Glutamatergic neuron (in vitro differentiated cells): Measurements from ENCODE around the gene LYPD4. TPM values are rescaled to one million over a fixed set of nuclear protein-coding genes. Genes with fewer than 3 reads are reported as not detected.

Source experiments
- DNase-seq: peaks from one replicate; pipeline ENCODE4 v3.0.0; 2022
- H3K27ac Mint-ChIP-seq: one replicate; pipeline ENCODE4 v1.8.0; 2020; ENCODE audit warnings: mild to moderate bottlenecking, mixed read lengths, inconsistent platforms; ENCODE audit not compliant: unreplicated experiment
- H3K27me3 Mint-ChIP-seq: one replicate; pipeline ENCODE4 v1.8.0; 2020; ENCODE audit warnings: mild to moderate bottlenecking, moderate library complexity, mixed read lengths, inconsistent platforms; ENCODE audit not compliant: unreplicated experiment
- H3K36me3 Mint-ChIP-seq: one replicate; pipeline ENCODE4 v1.8.0; 2020; ENCODE audit warnings: mild to moderate bottlenecking, mixed read lengths, inconsistent platforms; ENCODE audit not compliant: unreplicated experiment
- H3K4me1 Mint-ChIP-seq: one replicate; pipeline ENCODE4 v1.8.0; 2020; ENCODE audit warnings: mild to moderate bottlenecking, low read depth, mixed read lengths, inconsistent platforms; ENCODE audit not compliant: unreplicated experiment
- H3K4me3 Mint-ChIP-seq: one replicate; pipeline ENCODE4 v1.8.0; 2020; ENCODE audit warnings: mild to moderate bottlenecking, mixed read lengths, inconsistent platforms; ENCODE audit not compliant: unreplicated experiment
- H3K9me3 Mint-ChIP-seq: one replicate; pipeline ENCODE4 v1.8.0; 2020; ENCODE audit warnings: mild to moderate bottlenecking, moderate library complexity, mixed read lengths, inconsistent platforms; ENCODE audit not compliant: unreplicated experiment
- CTCF ChIP-seq: fragments of 200-600 bp; sonication (generic); IDR thresholded peaks from one replicate; pipeline ENCODE4 v1.5.0; 2021; ENCODE audit not compliant: partially characterized antibody, unreplicated experiment
- total RNA-seq: library from RNA; stranded (reverse); fragmentation: NEBNext Ultra II Directional; extraction: Animal tissue kit (Norgen Biotek cat#: 25700); gene quantifications from one replicate; pipeline ENCODE4 v1.2.1, GENCODE V29; 2021; ENCODE audit not compliant: unreplicated experiment

LYPD4 gene
- total RNA-seq, 1 donor from 2014 or later: not detected

DNA sequence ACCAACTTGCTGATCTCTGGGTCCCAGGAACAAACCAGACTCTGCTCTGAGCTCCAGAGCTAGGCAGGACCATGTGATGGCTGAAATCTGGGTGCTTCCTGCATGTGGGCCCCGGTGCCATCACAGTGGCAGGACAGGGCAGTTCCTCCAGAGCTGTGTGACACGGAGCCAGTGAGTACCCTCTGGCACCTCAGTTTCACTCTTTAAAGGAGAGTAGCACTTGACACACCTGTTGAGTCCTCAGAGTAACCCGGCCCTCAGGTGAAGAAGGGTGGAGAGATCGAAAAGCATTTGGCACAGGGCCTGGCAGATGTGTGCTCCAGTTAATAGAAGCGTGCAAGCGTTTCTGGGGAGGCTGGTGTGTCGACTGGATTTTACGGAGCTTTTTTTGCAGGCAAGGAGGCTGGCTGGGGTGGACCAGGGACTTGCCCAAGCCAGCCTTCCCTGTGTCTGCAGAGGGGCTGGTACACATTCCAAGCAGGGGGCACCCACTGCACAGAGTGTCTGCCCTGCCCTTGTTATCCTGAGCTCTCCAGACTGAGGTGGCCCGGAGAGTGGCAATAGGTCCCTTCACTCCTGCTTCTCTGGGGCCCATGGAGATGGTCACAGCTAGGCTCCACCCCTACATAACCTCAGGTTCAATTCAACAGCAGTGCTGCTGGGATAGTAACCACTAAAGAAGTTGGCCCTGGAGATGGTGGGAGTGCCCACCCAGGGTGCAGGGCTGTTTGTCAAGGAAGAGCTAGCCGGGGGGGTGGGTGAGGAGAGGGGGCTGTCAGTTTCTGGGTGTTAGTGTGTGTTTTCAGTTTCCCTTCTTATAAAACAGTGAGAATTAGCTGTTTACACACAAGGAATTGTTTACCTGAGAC, 23.9 kb upstream of the LYPD4 start:
- Mint-ChIP-seq H3K27ac (peak overlapping the region; percentile 73), H3K9me3 (peaks cover 4% of the 10 kb centered on the region), H3K27me3 (peaks cover 10% of the 10 kb centered on the region), H3K4me3 (no peak overlapping the region), H3K36me3 (no peaks in the 10 kb centered on the region), H3K4me1 (peaks cover 14% of the 10 kb centered on the region)
- TF ChIP-seq CTCF: no peak
- DNase-seq: no peak

DNA sequence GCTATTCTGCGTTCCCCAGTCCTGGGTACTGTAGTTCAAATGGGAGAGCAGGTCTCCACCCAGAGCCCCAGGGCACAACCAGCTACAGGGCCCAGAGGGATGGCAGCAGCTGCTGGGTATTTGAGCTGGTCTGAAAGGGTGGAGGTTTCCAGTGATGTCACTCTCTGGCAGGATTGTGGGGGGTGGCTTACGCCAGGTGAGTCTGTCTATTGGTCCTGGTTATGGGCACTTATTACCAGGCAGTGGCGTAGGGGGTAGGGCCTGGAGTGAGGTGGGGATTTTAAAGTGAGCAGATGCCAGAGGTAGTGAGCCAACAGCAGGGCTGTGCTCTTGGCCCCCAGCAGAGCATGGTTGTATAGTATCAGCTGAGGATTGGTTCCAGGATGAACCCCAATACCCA, 21.8 kb upstream of the LYPD4 start:
- no peak for DNase-seq
- peaks cover 6% of the 10 kb centered on the region for H3K9me3 Mint-ChIP-seq
- H3K27ac Mint-ChIP-seq: no peak overlapping the region
- no peaks in the 10 kb centered on the region for H3K36me3 Mint-ChIP-seq
- H3K4me3 Mint-ChIP-seq: no peak overlapping the region
- H3K27me3 Mint-ChIP-seq: peaks cover 13% of the 10 kb centered on the region
- peaks cover 20% of the 10 kb centered on the region for H3K4me1 Mint-ChIP-seq
- no peak for TF ChIP-seq CTCF

- peaks cover 18% of the 10 kb centered on the region for H3K9me3 Mint-ChIP-seq
- DNase-seq: no peak
- H3K4me3 Mint-ChIP-seq: no peak overlapping the region
- H3K27me3 Mint-ChIP-seq: peaks cover 19% of the 10 kb centered on the region
- H3K4me1 Mint-ChIP-seq: peaks cover 25% of the 10 kb centered on the region
- no peak for TF ChIP-seq CTCF
- peak overlapping the region; percentile 78 for H3K27ac Mint-ChIP-seq
- H3K36me3 Mint-ChIP-seq: no peaks in the 10 kb centered on the region
Observed at GRCh38 chr19:41864374-41864773, 19.9 kb upstream of the LYPD4 start.

DNA sequence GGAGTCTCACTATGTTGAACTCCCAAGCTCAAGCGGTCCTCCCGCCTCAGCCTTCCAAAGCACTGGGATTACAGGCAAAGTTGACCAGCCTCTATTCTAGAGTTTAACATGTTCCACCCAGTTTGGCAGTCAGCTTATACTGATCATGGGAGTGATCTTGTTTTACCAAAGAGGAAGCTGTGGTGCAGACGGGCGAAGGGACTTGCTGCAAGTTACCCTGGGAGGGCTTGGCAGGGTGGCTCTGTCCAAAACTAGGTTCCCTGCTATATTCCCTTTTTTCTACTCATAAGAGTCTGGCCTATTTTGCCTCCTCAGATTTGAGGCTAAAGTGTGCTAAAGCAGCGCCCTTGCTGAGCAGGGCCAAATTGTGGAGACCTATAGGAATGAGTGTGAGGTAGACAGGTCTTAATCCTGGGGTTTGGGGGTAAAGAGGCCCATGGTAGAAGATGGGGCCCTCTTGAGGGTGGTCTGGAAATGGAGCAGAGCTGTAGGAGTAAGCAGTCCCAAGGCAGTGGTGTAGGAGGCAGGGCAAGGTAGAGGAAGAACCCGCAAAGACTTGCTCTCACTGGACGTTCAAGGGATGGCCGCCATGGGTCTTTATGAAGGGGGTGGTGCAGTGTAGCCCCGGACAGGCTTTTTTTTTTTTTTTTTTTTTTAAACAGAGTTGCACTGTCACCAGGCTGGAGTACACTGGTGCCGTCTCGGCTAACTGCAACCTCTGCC, 18.9 kb upstream of the LYPD4 start:
- DNase-seq: no peak
- Mint-ChIP-seq H3K36me3 (no peaks in the 10 kb centered on the region), H3K9me3 (peaks cover 20% of the 10 kb centered on the region), H3K27me3 (peaks cover 22% of the 10 kb centered on the region), H3K4me1 (peaks cover 24% of the 10 kb centered on the region), H3K27ac (peak overlapping the region; percentile 76), H3K4me3 (peak overlapping the region; percentile 49)
- no peak for TF ChIP-seq CTCF

GRCh38 chr19:41862445-41862986, 18.0 kb upstream of the LYPD4 start:
- peaks cover 20% of the 10 kb centered on the region for H3K9me3 Mint-ChIP-seq
- no peak for DNase-seq
- H3K27ac Mint-ChIP-seq: peak overlapping the region; percentile 33
- TF ChIP-seq CTCF: no peak
- H3K36me3 Mint-ChIP-seq: no peaks in the 10 kb centered on the region
- H3K4me3 Mint-ChIP-seq: peak overlapping the region; percentile 61
- peaks cover 22% of the 10 kb centered on the region for H3K27me3 Mint-ChIP-seq
- H3K4me1 Mint-ChIP-seq: peaks cover 18% of the 10 kb centered on the region
